NCI-H2196 (cell line): ENCODE data around the gene RPL3.
"Not testable (repeated sequence)": the region's sequence is repeated elsewhere in the genome, so short reads cannot be mapped to it uniquely, and the experiment has no call there.

Experiments
- DNase-seq: peaks from one replicate; lab custom pipeline; 2025; ENCODE audit not compliant: unreplicated experiment; lab: John Stamatoyannopoulos, UW

The RPL3 gene

DNA sequence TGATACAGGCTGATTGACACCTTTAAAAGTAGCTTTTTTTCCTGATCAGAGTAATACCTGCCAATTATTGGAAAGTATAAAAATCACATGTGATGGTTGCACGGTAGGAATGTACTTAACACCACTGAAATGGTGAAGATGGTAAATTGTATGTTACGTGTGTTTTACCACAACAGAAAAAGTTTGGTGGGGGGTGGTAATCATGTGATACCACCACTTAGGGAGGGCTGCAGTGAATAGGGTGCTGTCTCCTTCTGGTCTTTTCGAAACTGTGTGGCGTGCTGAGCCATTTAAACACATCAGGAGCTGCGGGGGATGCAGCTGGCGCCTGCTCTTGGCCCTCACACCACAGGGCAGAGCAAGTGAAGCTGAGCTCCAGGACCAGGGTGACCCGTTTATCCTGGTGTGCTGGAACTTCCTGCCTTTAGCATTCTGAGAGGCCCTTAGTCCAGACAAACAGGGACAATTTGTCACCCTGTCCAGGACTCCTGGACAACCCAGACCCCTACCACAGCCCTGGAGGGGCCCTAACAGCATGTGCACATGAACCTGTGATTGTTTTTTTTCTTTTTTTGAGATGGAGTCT is 33.0 kb upstream of the RPL3 start:
- no peak for DNase-seq

DNA sequence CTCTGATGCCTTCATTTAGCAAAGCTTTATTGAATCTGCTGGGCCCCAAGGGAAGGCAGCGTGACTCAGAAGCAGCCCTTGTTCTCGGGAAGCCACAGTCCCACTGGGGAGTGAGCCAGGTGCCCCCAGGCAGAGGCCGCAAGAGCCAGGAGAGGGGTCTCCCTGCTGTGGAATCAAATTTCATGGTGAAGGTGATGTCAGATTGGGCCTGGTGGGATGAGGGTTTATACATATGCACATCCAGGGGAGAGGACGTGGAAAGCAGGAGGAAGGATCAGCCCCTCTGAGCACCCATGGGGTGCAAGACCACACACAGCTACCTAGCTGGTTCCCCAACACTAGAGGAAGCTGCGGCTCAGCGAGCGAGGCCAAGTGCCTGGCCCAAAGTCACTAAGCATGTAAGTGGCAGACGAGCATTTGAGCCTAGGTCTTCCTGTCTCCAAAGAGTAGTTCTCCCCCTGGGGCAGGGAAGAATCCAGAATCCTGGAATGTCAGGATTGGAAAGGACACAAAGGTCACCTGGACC is 32.3 kb upstream of the RPL3 start:
- no peak for DNase-seq

DNA sequence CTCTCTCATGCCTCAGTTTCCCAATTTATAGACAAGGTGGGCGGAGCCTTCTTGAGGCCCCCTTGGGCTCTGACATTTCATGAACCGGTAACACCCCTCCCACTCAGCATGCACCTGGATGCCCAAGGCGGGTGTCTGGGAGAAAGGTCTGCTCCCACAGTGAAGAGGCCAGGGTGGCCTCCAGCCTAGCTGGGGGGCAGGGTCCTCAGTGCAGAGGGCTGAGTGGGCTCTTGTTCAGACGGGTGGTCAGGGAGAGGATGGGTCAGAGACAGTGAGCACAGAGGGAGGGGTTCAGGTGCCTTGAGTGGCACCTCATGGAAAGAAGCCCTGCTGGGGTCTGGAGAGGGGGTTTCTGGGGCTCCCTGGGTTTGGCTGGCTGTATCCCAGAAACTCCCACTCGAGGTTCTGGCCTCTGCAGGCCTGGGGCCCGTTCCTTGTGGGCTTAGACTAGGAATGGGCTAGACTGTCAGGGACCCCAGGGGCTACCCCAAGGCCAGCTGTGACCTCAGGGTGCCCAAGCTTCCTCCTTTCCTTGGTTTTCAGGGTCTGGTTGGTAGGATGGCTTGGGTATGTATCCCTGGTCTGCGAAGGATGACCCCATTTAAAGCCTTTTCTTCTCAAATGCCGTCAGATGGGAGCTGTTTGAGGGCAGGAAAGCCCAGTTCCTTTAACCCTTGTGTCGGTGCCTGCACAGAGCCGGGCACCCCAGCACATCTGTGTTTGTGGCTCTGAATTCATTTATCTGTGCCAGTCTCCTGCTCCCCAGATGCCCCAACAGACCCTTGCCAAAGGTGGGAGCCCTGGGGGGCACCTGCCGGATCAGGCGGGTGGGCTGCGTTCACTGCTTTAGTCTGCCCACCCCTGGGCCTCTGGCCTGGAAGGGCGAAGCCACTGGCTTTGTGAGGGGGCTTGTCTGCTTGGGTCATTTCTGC is 31.6 kb upstream of the RPL3 start:
- DNase-seq: no peak

DNA sequence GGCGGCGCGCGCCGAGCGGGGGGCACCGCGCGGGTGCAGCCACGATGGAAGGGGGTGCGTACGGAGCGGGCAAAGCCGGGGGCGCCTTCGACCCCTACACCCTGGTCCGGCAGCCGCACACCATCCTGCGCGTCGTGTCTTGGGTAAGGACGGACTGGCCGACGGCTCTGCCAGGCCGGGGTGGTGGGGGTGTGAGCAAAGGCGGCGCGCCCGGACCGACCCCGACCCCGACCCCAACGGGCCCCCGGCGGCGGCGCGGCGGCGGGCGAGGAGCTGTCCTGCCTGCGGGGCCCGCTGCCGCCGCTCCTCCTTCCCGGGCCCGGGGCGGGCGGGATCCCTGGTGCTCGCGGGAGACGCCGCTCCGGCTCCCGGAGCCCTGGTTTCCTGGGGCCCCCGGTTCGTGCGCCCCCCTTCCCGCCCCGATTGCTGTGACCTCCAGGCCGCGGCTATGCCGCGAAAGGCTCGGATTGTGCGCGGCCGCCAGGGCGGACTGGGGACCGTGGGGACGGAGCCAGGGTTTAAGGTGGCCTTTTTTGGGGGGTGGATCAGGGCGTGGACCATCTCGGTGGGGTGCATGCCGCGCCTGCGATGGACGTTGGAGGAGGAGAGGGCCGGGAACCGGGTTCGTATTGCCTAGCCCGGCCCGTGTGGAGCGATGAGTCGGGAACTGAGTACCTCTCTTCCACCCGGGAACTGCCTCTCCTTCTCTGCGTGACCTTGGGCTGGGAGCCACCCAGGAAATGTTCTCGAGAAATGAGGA is 30.7 kb upstream of the RPL3 start, which contains the start of gene SYNGR1:
TSS of gene SYNGR1 (plus strand) at position 25 of the 760 bp plus-strand sequence. CDS start at position 45, 20 bp downstream.
- no peak for DNase-seq

DNA sequence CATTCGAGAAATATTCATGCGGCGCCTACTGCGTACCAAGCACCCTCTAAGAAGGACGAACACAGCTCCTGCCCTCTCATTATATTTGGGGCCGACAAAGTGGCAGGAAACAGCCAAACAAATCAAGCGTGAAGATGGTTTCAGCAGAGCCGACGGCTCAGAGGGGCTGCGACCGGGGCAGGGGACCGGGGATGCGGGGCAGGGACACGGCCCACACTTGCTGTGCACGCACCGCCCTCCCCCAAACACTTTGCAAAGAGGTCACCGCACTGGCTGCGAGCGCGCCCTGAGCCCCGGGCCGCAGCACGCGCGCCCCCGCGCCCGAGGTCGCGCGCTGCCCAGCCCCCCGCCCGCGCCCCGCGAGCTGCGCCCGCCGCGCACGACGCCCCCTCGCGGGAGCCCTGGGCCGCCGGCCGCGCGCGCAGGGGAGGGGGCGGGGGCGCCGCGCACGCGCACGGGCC is 30.1 kb upstream of the RPL3 start:
- peak; percentile 27 for DNase-seq

DNA sequence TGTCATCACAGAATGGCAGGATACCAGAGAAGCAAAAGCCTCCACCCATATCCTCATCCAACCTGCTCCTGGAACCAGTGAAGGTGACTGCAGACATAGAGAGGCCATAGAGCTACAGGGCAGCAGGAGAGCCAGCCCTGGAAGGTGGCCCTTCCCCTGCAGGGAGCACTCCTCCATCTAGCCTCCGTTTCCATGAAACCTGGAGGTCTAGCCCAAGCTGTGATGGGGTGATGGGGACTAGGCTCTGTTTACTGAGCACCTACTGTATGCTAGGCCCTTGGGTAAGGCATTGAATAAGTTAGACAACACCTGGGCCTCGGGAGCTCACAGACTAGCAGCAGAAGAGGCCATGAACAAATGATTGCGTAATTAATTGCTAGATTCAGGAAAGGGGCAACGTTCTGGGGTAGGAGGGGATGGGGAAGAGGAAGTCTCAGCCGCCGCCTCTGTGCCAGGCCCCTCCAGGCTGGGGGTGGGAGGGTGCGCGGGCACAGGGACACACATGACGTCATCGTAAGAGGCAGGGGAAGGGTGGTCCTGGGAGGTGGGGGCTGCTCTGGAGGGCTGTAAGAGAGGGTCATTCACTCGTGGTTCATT is 29.6 kb upstream of the RPL3 start:
- no peak for DNase-seq

DNA sequence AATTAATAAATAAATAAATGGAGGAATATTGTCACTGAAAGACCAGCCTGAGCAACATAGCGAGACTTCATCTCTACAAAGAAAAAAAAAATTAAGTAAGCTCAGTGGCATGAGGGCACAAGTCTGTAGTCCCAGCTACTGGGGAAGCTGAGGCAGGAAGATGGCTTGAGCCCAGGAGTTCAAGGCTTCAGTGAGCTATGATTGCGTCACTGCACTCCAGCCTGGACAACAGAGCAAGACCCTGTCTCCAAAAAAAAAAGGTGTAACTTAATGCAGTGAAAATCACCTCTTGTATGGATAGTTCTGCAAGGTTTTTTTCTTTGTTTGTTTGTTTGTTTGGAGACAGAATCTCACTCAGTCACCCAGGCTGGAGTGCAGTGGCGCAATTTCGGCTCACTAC is 25.8 kb upstream of the RPL3 start:
- no peak for DNase-seq

DNA sequence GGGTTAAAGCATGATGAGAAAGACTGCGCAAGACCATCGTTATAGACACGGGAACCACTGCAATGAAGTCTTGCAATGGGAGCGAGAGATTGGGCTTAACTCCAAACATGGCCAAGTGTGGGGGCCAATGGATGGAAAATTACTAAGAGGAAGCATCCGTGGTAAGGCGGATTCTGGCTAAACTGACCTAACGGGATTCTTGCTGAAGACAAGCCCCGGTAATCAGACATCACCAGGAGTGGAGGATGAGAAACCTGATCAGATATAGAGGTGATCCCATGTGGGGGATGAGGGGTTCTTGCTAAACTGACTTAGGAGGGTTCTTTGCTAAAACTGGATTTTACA is 24.6 kb upstream of the RPL3 start:
- DNase-seq: no peak

DNA sequence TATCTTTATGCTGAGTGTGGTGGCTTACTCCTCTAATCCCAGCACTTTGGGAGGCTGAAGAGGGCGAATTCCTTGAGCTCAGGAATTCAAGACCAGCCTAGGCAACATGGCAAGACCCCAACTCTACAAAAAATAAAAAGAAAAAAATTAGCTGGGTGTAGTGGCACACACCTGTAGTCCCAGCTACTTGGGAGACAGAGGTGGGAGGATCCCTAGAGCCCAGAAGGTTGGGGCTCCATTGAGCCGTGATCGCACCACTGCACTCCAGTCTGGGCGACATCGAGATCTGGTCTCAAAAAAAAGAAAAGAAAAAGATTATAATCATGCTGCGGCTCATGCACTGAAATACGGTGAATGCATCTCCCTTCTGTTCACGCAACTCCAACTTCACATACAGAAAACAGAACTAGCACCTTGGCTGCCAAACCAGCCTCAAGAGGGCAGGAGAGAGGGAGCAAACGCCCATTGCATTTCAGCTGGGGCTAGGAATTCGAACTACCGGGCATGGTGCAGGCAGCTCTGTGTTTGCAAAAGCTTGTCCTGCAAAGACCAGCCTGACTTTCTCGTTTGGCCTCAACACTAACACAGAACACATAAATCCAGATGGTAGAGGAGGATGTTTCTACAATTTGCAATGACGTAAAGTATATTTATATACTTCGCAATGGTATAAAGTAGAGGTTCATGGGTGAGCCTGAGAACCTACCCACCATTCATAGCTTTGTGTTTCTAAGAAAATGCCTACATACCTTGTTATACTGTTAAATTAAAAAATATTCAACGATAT is 24.0 kb upstream of the RPL3 start:
- peak; percentile 23 for DNase-seq

DNA sequence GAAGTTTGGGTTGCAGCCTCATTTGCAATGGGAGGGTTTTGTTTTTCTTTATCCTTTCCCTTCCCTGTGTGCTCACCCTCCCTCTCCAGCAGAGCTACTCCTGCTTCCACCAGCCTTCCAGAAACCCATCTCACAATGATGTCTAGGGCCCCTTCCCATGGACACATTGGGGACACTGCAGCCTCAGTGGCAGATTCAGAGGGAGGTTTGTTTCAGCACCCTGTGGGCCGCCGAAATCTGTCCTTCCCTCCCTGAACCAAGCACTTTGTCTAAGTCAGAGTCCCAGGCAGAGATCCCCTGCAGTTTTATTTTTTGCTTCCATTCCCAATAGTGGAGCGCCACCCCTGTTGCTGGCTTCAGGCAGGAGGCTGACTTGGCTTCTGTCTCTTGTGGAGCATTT is 21.8 kb upstream of the RPL3 start:
- DNase-seq: no peak

DNA sequence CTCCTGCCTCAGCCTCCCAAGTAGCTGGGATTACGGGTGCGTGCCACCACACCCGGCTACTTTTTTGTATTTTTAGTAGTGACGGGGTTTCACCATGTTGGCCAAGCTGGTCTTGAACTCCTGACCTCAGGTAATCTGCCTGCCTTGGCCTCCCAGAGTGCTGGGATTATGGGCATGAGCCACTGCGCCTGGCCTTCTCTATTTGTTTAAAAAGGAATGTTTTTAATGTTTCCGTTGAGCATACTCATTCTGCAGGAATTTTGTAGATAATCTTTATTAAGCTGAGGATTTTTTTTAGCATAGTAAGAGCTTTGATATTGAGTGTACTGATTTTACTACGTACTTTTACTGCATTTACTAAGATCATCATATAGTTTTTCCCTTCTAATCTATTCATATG is 20.4 kb upstream of the RPL3 start:
- DNase-seq: not testable (repeated sequence)

DNA sequence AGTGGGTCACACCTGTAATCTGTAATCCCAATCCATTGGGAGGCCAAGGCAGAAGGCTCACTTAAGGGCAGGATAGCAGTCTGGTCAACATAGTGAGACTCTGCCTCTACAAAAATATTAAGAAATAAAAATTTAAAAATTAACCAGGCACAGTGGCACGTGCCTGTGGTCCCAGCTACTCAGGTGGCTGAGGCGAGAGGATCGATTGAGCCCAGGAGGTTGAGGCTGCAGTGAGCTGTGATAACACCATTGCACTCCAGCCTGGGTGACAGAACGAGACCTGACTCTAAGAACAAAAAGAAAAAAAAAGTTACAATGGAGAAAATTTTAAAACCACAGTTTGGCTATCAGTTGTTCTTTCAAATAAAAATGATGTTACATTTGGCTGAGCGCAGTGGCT is 17.0 kb upstream of the RPL3 start:
- no peak for DNase-seq

DNA sequence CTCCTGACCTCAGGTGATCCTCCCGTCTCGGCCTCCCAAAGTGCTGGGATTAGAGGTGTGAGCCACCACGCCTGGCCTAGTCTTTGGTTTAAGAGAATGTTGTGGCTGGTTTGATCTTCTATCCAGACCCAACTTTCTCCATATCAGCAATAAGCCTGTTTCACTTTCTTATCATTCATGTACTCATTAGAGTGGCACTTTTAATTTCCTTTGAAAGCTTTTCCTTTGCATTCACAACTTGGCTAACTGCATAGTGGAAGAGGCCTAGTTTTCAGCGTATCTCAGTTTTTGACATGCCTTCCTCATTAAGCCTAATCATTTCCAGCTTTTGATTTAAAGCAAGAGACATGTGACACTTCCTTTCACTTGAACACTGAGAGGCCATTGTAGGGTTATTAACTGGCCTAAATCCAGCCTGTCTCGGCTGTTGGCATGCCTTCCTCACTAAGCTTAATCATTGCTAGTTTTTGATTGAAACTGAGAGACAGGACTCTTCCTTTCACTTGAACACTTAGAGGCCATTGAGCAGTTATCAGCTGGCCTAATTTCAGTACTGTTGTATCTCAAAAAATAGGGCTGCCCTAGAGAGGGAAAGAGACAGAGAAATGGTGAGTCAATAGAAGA is 13.1 kb upstream of the RPL3 start:
- no peak for DNase-seq

DNA sequence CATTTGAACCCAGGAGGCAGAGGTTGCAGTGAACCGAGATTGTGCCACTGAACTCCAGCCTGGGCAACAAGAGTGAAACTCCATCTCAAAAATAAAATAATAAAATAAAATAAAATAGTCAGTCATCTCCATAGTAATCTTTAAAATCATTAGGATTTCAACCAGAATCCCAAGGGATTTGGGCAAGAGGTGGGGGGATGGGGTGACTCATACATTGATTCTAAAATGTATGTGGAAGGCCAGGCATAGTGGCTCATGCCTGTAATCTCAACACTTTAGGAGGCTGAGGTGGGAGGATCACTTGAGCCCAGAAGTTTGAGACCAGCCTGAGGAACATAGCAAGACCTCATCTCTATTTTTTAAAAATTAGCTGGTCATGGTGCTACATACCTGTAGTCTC is 11.1 kb upstream of the RPL3 start:
- not testable (repeated sequence) for DNase-seq

DNA sequence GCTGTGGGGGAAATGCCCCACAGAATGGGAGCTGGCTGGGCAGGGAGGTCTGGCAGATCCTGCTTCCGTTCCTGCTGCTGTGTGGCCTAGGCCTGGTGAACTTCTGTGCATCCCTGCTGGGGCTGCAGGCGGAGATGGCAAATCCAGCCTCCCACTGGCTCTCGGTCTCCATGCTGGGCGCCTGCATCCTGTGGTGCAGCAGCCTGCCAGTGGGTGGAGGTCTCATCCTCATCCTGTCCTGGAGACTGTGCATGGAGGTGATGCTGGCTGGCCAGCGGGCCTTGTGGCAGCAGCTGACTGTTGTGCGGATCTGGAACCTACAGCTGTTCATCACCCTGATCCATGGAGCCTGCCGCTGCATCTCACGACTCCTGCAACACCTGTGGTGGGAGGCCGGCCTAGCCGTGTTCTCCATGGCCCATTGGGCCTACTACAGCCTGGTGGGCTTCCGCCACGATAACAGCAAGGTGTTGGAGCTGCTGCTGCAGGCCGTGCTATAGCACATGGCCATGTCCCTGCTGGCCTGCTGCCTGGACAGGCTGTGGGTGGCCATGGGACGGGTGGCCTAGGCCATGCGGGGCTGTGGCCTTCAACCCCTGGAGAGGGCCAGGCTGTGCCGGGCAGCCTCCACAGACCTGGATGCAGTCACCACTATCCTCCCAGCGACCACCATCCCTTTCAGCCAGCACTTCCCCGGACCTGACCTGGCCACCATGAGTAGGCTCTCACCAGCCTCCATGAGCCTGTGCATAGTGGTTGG is 8.8 kb upstream of the RPL3 start:
- no peak for DNase-seq

DNA sequence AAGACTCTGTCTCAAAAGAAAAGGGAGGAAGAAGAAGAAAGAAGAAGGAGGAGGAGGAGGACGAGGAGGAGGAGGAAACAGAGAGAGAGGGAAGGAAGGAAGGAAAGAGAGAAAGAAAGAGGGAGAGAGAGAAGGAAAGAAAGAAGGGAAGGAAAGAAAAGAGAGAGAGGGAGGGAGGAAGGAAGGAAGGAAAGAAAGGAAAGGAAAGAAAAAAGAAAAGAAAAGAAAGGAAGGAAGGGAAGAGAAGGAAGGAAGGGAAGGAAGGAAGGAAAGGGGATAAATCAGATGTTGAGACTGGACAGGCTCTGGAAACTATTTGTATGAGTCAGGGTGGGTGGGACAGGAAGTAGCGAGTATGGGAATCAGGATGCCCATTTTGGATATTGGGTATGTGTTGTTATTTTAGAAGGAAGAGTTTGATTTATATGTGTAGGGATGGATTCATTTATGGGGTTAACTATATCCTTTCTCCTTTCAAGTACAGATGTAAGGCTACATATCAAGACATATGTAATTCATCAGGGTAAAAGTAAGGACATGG is 6.0 kb upstream of the RPL3 start:
- DNase-seq: no peak

DNA sequence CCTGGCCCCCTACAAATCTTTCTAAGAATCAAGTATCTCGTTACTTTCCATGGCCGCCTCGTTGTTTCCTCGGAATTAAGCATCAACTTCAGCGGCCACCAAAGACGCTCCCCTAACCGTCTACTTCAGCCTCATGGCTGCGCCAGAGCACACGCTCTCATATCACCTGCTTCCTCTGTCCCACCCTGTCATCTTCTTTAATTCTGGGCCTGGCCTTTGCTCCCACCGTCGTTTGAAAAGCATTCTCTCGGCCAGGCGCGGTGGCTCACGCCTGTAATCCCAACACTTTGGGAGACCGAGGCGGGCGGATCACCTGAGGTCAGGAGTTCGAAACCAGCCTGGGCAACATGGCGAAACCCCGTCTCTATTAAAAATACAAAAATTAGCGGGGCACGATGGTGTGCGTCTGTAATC is 1.2 kb upstream of the RPL3 start:
- not testable (repeated sequence) for DNase-seq

DNA sequence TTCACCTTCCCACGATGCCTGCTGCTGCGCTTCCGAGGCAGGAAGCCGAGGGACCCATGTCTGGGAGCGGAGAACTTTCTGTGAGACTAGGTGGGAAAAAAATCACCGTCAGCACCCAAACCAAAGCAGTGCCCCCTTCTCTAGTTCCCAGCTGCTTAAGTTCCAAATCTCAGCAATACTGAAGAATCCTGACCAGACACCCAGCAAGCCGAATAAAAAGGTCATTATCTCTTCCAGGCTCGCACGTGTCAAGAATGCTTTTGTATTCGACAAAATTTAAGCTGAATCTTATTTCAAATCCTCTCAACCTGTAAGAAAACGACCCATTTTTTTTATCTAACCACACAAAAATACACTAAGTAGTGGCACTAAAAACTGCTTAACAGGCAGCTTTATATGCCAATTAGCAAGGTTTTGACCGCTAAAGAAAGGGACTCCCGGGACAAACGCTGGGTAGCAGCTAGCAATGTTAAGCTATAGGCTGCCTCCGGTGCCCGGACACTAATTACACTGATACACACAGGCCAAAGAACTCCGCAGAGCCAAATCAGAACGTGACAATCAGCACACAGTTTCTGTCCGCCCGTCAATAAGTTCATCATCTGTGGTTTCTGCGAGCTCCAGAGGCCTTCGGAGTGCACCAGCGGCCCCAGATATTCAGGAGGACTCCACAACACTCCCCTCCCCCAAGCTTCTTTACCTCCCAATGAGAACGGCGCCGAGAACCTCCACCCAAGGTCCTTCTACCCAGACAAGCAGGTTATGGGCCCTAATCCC is 728 bp downstream of the RPL3 start:
- no peak for DNase-seq
